Measurements from ENCODE around the gene RHCG.

GRCh38 chr15:89494031-89494430, 2.4 kb downstream of the RHCG start:
- TF ChIP-seq CTCF (IDR thresholded peaks at IDR 0.05) (no peak), POLR2A (IDR thresholded peaks at IDR 0.05) (no peak), POLR2AphosphoS5 (IDR thresholded peaks at IDR 0.05) (no peak)
